Epithelial cell of esophagus (primary cell): ENCODE data around the gene HSPA1A.

Experiments used
- DNase-seq: peaks from one replicate; pipeline ENCODE4 v3.0.0; 2010; ENCODE audit warnings: low read depth
- H3K4me3 ChIP-seq: 2 replicates; pipeline ENCODE4 v1.5.1; 2011; ENCODE audit warnings: mild to moderate bottlenecking, low read length, control low read depth
- CTCF ChIP-seq: IDR thresholded peaks from 2 replicates; pipeline ENCODE4 v1.5.1; 2011; ENCODE audit warnings: low read depth, mild to moderate bottlenecking, low read length, control low read depth, inconsistent platforms; ENCODE audit not compliant: insufficient read depth; ENCODE audit errors: missing control alignments

The HSPA1A gene

GRCh38 chr6:31825553-31825952, 10.2 kb downstream of the HSPA1A start:
- TF ChIP-seq CTCF = no peak
- no peak for DNase-seq
- peak overlapping the region; percentile 24 for H3K4me3 ChIP-seq

- DNase-seq = peak; percentile 83
- peak overlapping the region; percentile 50 for H3K4me3 ChIP-seq
- TF ChIP-seq CTCF = no peak
Measured at GRCh38 chr6:31826793-31827285, 11.5 kb downstream of the HSPA1A start.

- peak; percentile 100 for DNase-seq
- TF ChIP-seq CTCF = no peak
Measured at GRCh38 chr6:31827286-31828079, 12.1 kb downstream of the HSPA1A start, which contains the start of gene HSPA1B. TSS of gene HSPA1B (plus strand) at chr6:31827738. CDS start at chr6:31827951, 213 bp downstream.

GRCh38 chr6:31829633-31830283, 14.4 kb downstream of the HSPA1A start:
- TF ChIP-seq CTCF = peak; percentile 25
- DNase-seq = peak; percentile 63
- H3K4me3 ChIP-seq = peak overlapping the region; percentile 67

More at GRCh38 chr6:31827286-31828079, 12.1 kb downstream of the HSPA1A start, which contains the start of gene HSPA1B:
- peak within 1 kb of the TSS; percentile 77 for H3K4me3 ChIP-seq

GRCh38 chr6:31830886-31831335, 15.6 kb downstream of the HSPA1A start:
- DNase-seq = no peak
- TF ChIP-seq CTCF = no peak
- H3K4me3 ChIP-seq = peak overlapping the region; percentile 67

- TF ChIP-seq CTCF = no peak
- peak overlapping the region; percentile 67 for H3K4me3 ChIP-seq
- peak; percentile 46 for DNase-seq
Measured at GRCh38 chr6:31831350-31832215, 16.2 kb downstream of the HSPA1A start.
